HFF-Myc (cell line): ENCODE data around the gene MEIS2.

Experiments
- DNase-seq: peaks from one replicate; pipeline ENCODE4 v3.0.0-alpha.2; 2011; ENCODE audit warnings: low read depth; ENCODE audit errors: extremely low read depth
- H3K4me3 ChIP-seq: replicated peaks from 2 replicates; pipeline ENCODE4 v1.5.1; 2011; ENCODE audit warnings: low read depth, mild to moderate bottlenecking, control low read depth, low read length
- CTCF ChIP-seq: IDR thresholded peaks from 2 replicates; pipeline ENCODE4 v1.5.1; 2012; ENCODE audit warnings: mild to moderate bottlenecking, low read depth, low read length, control low read depth; ENCODE audit errors: missing control alignments

Gene MEIS2

GRCh38 chr15:37020852-37021251 lies 79.5 kb downstream of the MEIS2 start:
- DNase-seq: no peak
- TF ChIP-seq CTCF: no peak
- H3K4me3 ChIP-seq: no peak overlapping the region

- no peak for TF ChIP-seq CTCF
- H3K4me3 ChIP-seq: no peak overlapping the region
- no peak for DNase-seq
These were observed 80.6 kb downstream of the MEIS2 start for GRCh38 chr15:37019479-37020433.

GRCh38 chr15:37017031-37017625 lies 83.2 kb downstream of the MEIS2 start:
- DNase-seq: no peak
- H3K4me3 ChIP-seq: no peak overlapping the region
- no peak for TF ChIP-seq CTCF

GRCh38 chr15:37016231-37016630 lies 84.1 kb downstream of the MEIS2 start:
- peak; percentile 20 for DNase-seq
- no peak for TF ChIP-seq CTCF
- no peak overlapping the region for H3K4me3 ChIP-seq

GRCh38 chr15:37015451-37015850 lies 84.9 kb downstream of the MEIS2 start:
- TF ChIP-seq CTCF: no peak
- no peak overlapping the region for H3K4me3 ChIP-seq
- no peak for DNase-seq

- no peak for DNase-seq
- no peak for TF ChIP-seq CTCF
- no peak overlapping the region for H3K4me3 ChIP-seq
These were observed 85.3 kb downstream of the MEIS2 start for GRCh38 chr15:37015035-37015434.
